Osteoblast (primary cell): Measurements from ENCODE around the gene SRRM2. TPM values are rescaled to one million over a fixed set of nuclear protein-coding genes. Genes with fewer than 3 reads are reported as not detected.
A peak's percentile ranks its signal among the peaks of the same experiment; 100 is the strongest.

Experiments used
- DNase-seq: peaks from one replicate; pipeline ENCODE4 v3.0.0; 2011; ENCODE audit warnings: low spot score, mixed read lengths; ENCODE audit not compliant: insufficient read length; ENCODE audit errors: missing footprints
- H2AFZ ChIP-seq: 2 replicates; pipeline ENCODE4 v1.6.0; 2011; ENCODE audit warnings: mild to moderate bottlenecking, low read length
- H3K27ac ChIP-seq: 2 replicates; pipeline ENCODE4 v1.5.1; 2011; ENCODE audit warnings: mild to moderate bottlenecking, low read depth, low read length, moderate library complexity
- H3K27me3 ChIP-seq: 2 replicates; pipeline ENCODE4 v1.6.0; 2012; ENCODE audit warnings: mild to moderate bottlenecking, control low read depth, inconsistent platforms, low read length, moderate library complexity; ENCODE audit not compliant: insufficient read depth
- H3K36me3 ChIP-seq: 2 replicates; pipeline ENCODE4 v1.5.1; 2011; ENCODE audit warnings: mild to moderate bottlenecking, low read length, control low read depth, moderate library complexity; ENCODE audit not compliant: insufficient read depth
- H3K4me1 ChIP-seq: 2 replicates; pipeline ENCODE4 v1.5.1; 2011; ENCODE audit warnings: mild to moderate bottlenecking, low read length, control low read depth, moderate library complexity; ENCODE audit not compliant: insufficient read depth
- H3K4me2 ChIP-seq: 2 replicates; pipeline ENCODE4 v1.6.0; 2011; ENCODE audit warnings: mild to moderate bottlenecking, low read length; ENCODE audit not compliant: insufficient read depth
- H3K4me3 ChIP-seq: fragments of 200-600 bp; sonication (generic); 3 replicates; pipeline ENCODE4 v1.5.1; 2012; ENCODE audit warnings: mild to moderate bottlenecking, low read length, inconsistent platforms; ENCODE audit not compliant: insufficient read depth
- H3K79me2 ChIP-seq: 2 replicates; pipeline ENCODE4 v1.6.0; 2012; ENCODE audit warnings: mild to moderate bottlenecking, low read length, control low read depth, inconsistent platforms; ENCODE audit not compliant: insufficient read depth
- H3K9me3 ChIP-seq: 2 replicates; pipeline ENCODE4 v1.5.1; 2011; ENCODE audit warnings: low read depth, low read length, control low read depth
- H4K20me1 ChIP-seq: 2 replicates; pipeline ENCODE4 v1.6.0; 2012; ENCODE audit warnings: mild to moderate bottlenecking, low read length, control low read depth; ENCODE audit not compliant: insufficient read depth
- total RNA-seq: library from RNA; depleted of rRNA; stranded (reverse); fragments of >200 nt; gene quantifications from 2 replicates; pipeline ENCODE4 v1.2.3, GENCODE V29; 2012
- TF ChIP-seq, protein P1 (sequence below): IDR thresholded peaks from 2 replicates; pipeline ENCODE4 v1.5.1; 2011; ENCODE audit warnings: mild to moderate bottlenecking, low read depth, low read length, moderate library complexity; ENCODE audit errors: extremely low read depth

Gene SRRM2
- total RNA-seq, 1 donor, result 56.8 TPM

DNA sequence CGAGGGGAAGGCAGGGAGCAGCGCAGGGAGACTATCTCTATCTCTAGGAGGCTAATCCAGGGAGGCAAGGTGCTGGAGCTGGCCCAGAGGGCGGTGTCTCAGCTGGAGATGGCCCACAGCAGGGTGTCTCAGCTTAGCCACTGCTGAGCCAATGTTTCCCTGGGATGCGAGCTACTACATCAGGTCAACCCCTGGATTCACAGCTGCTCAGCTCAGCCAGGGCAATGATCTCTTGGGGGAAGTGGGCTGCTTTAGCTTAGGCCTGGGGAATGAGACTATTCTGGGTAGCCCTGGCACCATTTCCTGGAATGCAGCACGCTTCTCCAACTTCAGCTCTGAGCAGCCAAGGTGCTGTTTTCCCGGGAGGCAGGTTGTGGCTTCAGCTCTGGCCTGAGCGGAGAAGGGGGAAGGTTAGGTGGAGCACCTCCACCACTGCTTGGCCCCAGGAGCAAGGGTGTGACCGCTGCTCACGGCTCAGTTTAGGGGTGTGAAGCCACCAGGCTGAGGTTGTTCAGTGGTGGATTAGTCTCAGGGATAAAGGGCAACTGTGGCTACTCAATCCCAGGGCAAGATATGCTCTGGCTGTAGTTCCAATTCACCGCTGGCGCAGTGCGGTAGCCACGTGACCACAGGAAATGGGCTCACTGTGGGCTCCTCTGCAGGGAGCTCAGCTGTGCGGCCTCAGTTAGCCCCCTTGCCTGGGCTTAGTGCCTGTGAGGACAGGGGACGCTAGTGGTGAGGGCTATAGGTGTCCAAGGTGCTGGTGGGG is 59.4 kb downstream of the SRRM2 start:
- Histone ChIP-seq H4K20me1 (no peaks in the 10 kb centered on the region), H3K9me3 (no peaks in the 10 kb centered on the region), H3K4me3 (no peak overlapping the region), H3K79me2 (no peaks in the 10 kb centered on the region), H3K27ac (no peak overlapping the region), H3K27me3 (peaks cover 37% of the 10 kb centered on the region), H3K36me3 (no peaks in the 10 kb centered on the region), H3K4me1 (no peaks in the 10 kb centered on the region), H2AFZ (peak overlapping the region; percentile 35), H3K4me2 (no peak overlapping the region)
- TF ChIP-seq, protein P1, sequence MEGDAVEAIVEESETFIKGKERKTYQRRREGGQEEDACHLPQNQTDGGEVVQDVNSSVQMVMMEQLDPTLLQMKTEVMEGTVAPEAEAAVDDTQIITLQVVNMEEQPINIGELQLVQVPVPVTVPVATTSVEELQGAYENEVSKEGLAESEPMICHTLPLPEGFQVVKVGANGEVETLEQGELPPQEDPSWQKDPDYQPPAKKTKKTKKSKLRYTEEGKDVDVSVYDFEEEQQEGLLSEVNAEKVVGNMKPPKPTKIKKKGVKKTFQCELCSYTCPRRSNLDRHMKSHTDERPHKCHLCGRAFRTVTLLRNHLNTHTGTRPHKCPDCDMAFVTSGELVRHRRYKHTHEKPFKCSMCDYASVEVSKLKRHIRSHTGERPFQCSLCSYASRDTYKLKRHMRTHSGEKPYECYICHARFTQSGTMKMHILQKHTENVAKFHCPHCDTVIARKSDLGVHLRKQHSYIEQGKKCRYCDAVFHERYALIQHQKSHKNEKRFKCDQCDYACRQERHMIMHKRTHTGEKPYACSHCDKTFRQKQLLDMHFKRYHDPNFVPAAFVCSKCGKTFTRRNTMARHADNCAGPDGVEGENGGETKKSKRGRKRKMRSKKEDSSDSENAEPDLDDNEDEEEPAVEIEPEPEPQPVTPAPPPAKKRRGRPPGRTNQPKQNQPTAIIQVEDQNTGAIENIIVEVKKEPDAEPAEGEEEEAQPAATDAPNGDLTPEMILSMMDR, result no peak
- peak; percentile 73 for DNase-seq

DNA sequence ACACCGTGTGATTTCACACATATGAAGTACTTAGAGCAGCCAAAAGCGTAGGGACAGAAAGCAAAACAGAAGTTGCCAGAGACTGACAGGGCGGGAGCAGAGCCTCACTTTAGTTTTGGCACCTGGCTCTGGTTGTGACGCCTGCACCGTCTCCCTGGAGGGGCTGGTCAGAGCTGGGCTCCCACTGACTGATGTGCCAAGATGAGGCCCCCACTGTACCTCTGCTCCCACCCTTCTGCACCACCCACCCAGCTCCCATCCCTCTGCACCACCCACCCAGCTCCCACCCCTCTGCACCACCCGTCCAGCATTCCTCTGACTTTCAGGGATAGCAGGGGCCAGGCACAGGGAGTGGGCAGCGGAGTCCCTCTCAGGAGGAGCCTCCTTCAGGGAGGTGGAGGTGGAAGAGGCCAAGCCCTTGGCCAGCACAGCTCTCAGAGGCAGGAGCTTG is 61.4 kb downstream of the SRRM2 start:
- no peak overlapping the region for H3K4me3 ChIP-seq
- peaks cover 33% of the 10 kb centered on the region for H3K27me3 ChIP-seq
- H3K36me3 ChIP-seq, result no peaks in the 10 kb centered on the region
- TF ChIP-seq, protein P1, result no peak
- DNase-seq, result peak; percentile 52
- H4K20me1 ChIP-seq, result no peaks in the 10 kb centered on the region
- H3K79me2 ChIP-seq, result no peaks in the 10 kb centered on the region
- no peaks in the 10 kb centered on the region for H3K9me3 ChIP-seq
- no peak overlapping the region for H3K27ac ChIP-seq
- no peak overlapping the region for H3K4me2 ChIP-seq
- H2AFZ ChIP-seq, result no peak overlapping the region
- H3K4me1 ChIP-seq, result no peaks in the 10 kb centered on the region

DNA sequence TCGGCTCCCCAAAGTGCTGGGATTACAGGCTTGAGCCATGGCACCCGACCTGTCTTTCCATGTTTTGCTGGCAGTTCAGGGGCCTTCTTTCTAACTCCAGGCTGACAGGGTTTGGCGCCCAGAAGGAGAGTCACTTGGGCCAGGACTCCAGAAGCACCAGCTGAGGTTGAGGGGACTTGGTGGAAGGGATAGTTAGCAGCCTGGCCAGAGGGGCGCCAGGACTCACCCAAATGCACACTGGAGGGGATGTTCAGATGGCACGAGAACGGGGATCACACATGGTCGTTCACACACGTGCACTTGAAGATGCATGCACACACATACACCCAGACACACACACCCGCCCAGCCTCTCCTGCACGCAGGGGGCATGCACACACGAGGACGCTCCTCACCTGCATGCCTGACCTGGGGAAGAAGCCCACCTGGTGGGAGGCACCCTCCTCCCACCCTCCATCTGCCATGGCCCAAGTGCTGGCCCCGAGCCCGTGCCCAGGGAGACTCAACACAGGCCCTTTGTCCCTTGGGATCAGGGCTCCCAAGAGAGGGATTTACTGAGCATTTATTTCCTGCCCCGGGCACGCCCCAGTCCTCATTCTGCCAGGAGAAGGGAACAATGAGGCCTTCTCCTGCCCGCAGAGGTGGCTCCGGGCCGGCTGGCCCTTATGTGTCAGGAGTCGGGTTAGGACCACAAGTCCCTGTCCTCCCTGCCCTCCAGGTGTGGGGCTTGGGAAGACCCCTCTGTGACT is 62.3 kb downstream of the SRRM2 start:
- Histone ChIP-seq H3K4me3 (no peak overlapping the region), H3K9me3 (no peaks in the 10 kb centered on the region), H3K79me2 (no peaks in the 10 kb centered on the region), H3K27me3 (peaks cover 33% of the 10 kb centered on the region), H3K36me3 (no peaks in the 10 kb centered on the region), H3K4me1 (no peaks in the 10 kb centered on the region), H2AFZ (no peak overlapping the region), H3K27ac (no peak overlapping the region), H4K20me1 (no peaks in the 10 kb centered on the region), H3K4me2 (no peak overlapping the region)
- TF ChIP-seq, protein P1, result no peak
- DNase-seq, result no peak

DNA sequence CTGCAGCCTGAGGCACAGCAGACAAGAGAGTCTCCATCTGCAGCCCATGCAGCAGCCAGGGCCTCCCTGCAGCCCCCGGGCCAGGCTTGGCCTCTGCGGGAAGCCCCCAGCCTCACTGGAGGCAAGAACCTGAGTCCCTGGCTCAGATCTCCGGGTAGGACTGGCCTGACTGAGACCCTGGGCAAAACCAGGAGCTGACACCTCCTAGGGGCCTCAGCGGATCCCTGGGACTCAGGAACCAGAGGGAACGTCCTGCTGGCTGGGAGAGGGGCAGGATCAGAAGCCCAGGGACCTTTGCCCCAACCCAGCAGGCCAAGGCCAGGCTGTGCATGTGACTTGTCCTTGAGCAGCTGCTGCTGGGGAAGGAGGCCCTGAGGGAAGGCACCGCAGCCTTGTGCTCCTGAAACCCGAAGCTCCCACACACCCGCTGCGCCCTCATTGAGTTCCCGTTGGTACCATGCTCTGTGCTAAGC is 62.9 kb downstream of the SRRM2 start:
- H3K36me3 ChIP-seq, result no peaks in the 10 kb centered on the region
- TF ChIP-seq, protein P1, result no peak

More for the DNA sequence above, 62.9 kb downstream of the SRRM2 start:
- no peaks in the 10 kb centered on the region for H3K4me1 ChIP-seq
- no peaks in the 10 kb centered on the region for H3K79me2 ChIP-seq
- no peak overlapping the region for H3K4me3 ChIP-seq
- no peak overlapping the region for H3K4me2 ChIP-seq
- no peaks in the 10 kb centered on the region for H4K20me1 ChIP-seq
- no peaks in the 10 kb centered on the region for H3K9me3 ChIP-seq
- H2AFZ ChIP-seq, result no peak overlapping the region
- H3K27ac ChIP-seq, result no peak overlapping the region
- peaks cover 29% of the 10 kb centered on the region for H3K27me3 ChIP-seq
- DNase-seq, result peak; percentile 74
